H9 (cell line): ENCODE data around the gene AHDC1. TPM values are rescaled to one million over a fixed set of nuclear protein-coding genes. Genes with fewer than 3 reads are reported as not detected.

Experiments used
- DNase-seq: peaks from one replicate; pipeline ENCODE4 v3.0.0-alpha.2; 2017
- H2AFZ ChIP-seq: one replicate; pipeline ENCODE4 v1.6.1; 2013; ENCODE audit warnings: mild to moderate bottlenecking, low read length, control low read depth, moderate library complexity
- H2AK5ac ChIP-seq: 2 replicates; pipeline ENCODE4 v1.6.1; 2013; ENCODE audit warnings: low read length, control low read depth, mixed read lengths; ENCODE audit not compliant: insufficient read length
- H2BK120ac ChIP-seq: one replicate; pipeline ENCODE4 v1.6.1; 2013; ENCODE audit warnings: low read depth, mild to moderate bottlenecking, low read length, control low read depth, inconsistent platforms; ENCODE audit not compliant: poor library complexity, severe bottlenecking
- H2BK12ac ChIP-seq: 2 replicates; pipeline ENCODE4 v1.6.1; 2013; ENCODE audit warnings: low read length, control low read depth, mixed read lengths, low read depth; ENCODE audit not compliant: insufficient read length
- H2BK15ac ChIP-seq: 2 replicates; pipeline ENCODE4 v1.6.1; 2013; ENCODE audit warnings: low read depth, low read length, control low read depth
- H2BK20ac ChIP-seq: one replicate; pipeline ENCODE4 v1.6.1; 2013; ENCODE audit warnings: low read depth, mild to moderate bottlenecking, low read length, control low read depth, inconsistent platforms; ENCODE audit not compliant: poor library complexity, severe bottlenecking
- H2BK5ac ChIP-seq: 2 replicates; pipeline ENCODE4 v1.6.1; 2013; ENCODE audit warnings: low read length, control low read depth, mixed read lengths; ENCODE audit not compliant: insufficient read length
- H3K14ac ChIP-seq: 2 replicates; pipeline ENCODE4 v1.6.1; 2013; ENCODE audit warnings: low read length, control low read depth; ENCODE audit not compliant: insufficient read depth
- H3K18ac ChIP-seq: 2 replicates; pipeline ENCODE4 v1.6.1; 2013; ENCODE audit warnings: low read depth, mild to moderate bottlenecking, mixed read lengths, low read length, control low read depth; ENCODE audit not compliant: insufficient read length
- H3K23ac ChIP-seq: 2 replicates; pipeline ENCODE4 v1.6.1; 2013; ENCODE audit warnings: low read length, control low read depth, mixed read lengths, low read depth; ENCODE audit not compliant: insufficient read length
- H3K23me2 ChIP-seq: 2 replicates; pipeline ENCODE4 v1.6.1; 2013; ENCODE audit warnings: low read depth, mild to moderate bottlenecking, mixed read lengths, low read length, control low read depth; ENCODE audit not compliant: insufficient read length, poor library complexity, severe bottlenecking
- H3K27ac ChIP-seq: 2 replicates; pipeline ENCODE4 v1.5.1; 2013; ENCODE audit warnings: low read length, control low read depth, mixed read lengths, low read depth; ENCODE audit not compliant: insufficient read length
- H3K27me3 ChIP-seq: 2 replicates; pipeline ENCODE4 v1.6.1; 2013; ENCODE audit warnings: low read length, control low read depth, inconsistent platforms; ENCODE audit not compliant: insufficient read depth
- H3K4ac ChIP-seq: 2 replicates; pipeline ENCODE4 v1.6.1; 2013; ENCODE audit warnings: low read depth, mild to moderate bottlenecking, control low read depth, inconsistent platforms, low read length, moderate library complexity
- H3K4me1 ChIP-seq: 2 replicates; pipeline ENCODE4 v1.6.1; 2013; ENCODE audit warnings: low read length, control low read depth, inconsistent platforms; ENCODE audit not compliant: insufficient read depth
- H3K4me2 ChIP-seq: 2 replicates; pipeline ENCODE4 v1.6.1; 2013; ENCODE audit warnings: low read length, control low read depth, mixed read lengths; ENCODE audit not compliant: insufficient read length, insufficient read depth
- H3K56ac ChIP-seq: 2 replicates; pipeline ENCODE4 v1.6.1; 2013; ENCODE audit warnings: low read depth, mild to moderate bottlenecking, mixed read lengths, low read length, control low read depth; ENCODE audit not compliant: insufficient read length
- H3K79me1 ChIP-seq: 2 replicates; pipeline ENCODE4 v1.6.1; 2013; ENCODE audit warnings: low read depth, mild to moderate bottlenecking, moderate library complexity, low read length, control low read depth, inconsistent platforms; ENCODE audit not compliant: insufficient read depth, poor library complexity, severe bottlenecking
- H3K79me2 ChIP-seq: 2 replicates; pipeline ENCODE4 v1.6.1; 2013; ENCODE audit warnings: low read length, control low read depth, inconsistent platforms; ENCODE audit not compliant: insufficient read depth
- H3K9ac ChIP-seq: 2 replicates; pipeline ENCODE4 v1.6.1; 2013; ENCODE audit warnings: low read length, control low read depth, mixed read lengths; ENCODE audit not compliant: insufficient read length; ENCODE audit errors: extremely low read depth
- H3K9me3 ChIP-seq: one replicate; pipeline ENCODE4 v1.6.1; 2013; ENCODE audit warnings: low read depth, low read length, inconsistent platforms; ENCODE audit not compliant: control insufficient read depth
- H3T11ph ChIP-seq: one replicate; pipeline ENCODE4 v1.6.1; 2013; ENCODE audit warnings: mild to moderate bottlenecking, low read length, control low read depth, inconsistent platforms
- H4K20me1 ChIP-seq: one replicate; pipeline ENCODE4 v1.6.1; 2013; ENCODE audit not compliant: control insufficient read depth, insufficient read length, insufficient read depth
- H4K5ac ChIP-seq: 2 replicates; pipeline ENCODE4 v1.6.1; 2013; ENCODE audit warnings: low read depth, mild to moderate bottlenecking, mixed read lengths, low read length, control low read depth; ENCODE audit not compliant: insufficient read length
- H4K8ac ChIP-seq: replicated peaks from 2 replicates; pipeline ENCODE4 v1.6.1; 2013; ENCODE audit warnings: low read length, control low read depth, mixed read lengths, low read depth; ENCODE audit not compliant: insufficient read length
- H4K91ac ChIP-seq: 2 replicates; pipeline ENCODE4 v1.6.1; 2013; ENCODE audit warnings: low read depth, mild to moderate bottlenecking, moderate library complexity, mixed read lengths, low read length, control low read depth; ENCODE audit not compliant: insufficient read length
- H3K27ac Mint-ChIP-seq, 3 experiments: 2 replicates in 2 of 3; 3 replicates in 1 of 3; pipeline ENCODE4 v1.8.0; 2020 to 2021; ENCODE audit warnings: mixed read lengths in 3 of 3, mild to moderate bottlenecking in 1 of 3, moderate library complexity in 1 of 3
- H3K27me3 Mint-ChIP-seq: 2 replicates; pipeline ENCODE4 v1.8.0; 2021; ENCODE audit warnings: low read depth, mild to moderate bottlenecking, moderate library complexity, mixed read lengths
- H3K36me3 Mint-ChIP-seq, 3 experiments: 2 replicates in 2 of 3; 3 replicates in 1 of 3; pipeline ENCODE4 v1.8.0; 2020 to 2021; ENCODE audit warnings: low read depth in 3 of 3, mixed read lengths in 3 of 3; ENCODE audit not compliant: insufficient read depth in 1 of 3
- H3K4me1 Mint-ChIP-seq, 2 experiments: 2 replicates each; pipeline ENCODE4 v1.8.0; 2020; ENCODE audit warnings: mixed read lengths in 2 of 2
- H3K4me3 Mint-ChIP-seq, 2 experiments: 2 replicates in 1 of 2; 3 replicates in 1 of 2; pipeline ENCODE4 v1.8.0; 2020 to 2021; ENCODE audit warnings: mild to moderate bottlenecking in 2 of 2, mixed read lengths in 2 of 2, moderate library complexity in 1 of 2
- H3K9me3 Mint-ChIP-seq, 2 experiments: 2 replicates in 1 of 2; 3 replicates in 1 of 2; pipeline ENCODE4 v1.8.0; 2020; ENCODE audit warnings: mild to moderate bottlenecking in 2 of 2, mixed read lengths in 2 of 2, moderate library complexity in 1 of 2
- WGBS: extraction: QIAGEN DNeasy Blood & Tissue Kit; methylation state at CpG from one replicate; pipeline ENCODE4 v1.1.7; 2013; ENCODE audit warnings: missing lambda C conversion rate, low lambda C conversion rate, mixed read lengths; ENCODE audit not compliant: insufficient read length; ENCODE audit errors: extremely low coverage; 5-methylcytosine and 5-hydroxymethylcytosine counted together
- total RNA-seq: library from RNA; stranded (reverse); gene quantifications from 2 replicates; pipeline ENCODE4 v1.2.1, GENCODE V29; 2021
- TF ChIP-seq, protein P1 (sequence below): fragments of 200-600 bp; sonication (generic); conservative IDR thresholded peaks from 3 replicates; pipeline ENCODE4 v1.8.0; 2021; ENCODE audit warnings: antibody characterized with exemption, mild to moderate bottlenecking

The AHDC1 gene
- total RNA-seq, 1 experiment from 2014 or later = 29.4 TPM

DNA sequence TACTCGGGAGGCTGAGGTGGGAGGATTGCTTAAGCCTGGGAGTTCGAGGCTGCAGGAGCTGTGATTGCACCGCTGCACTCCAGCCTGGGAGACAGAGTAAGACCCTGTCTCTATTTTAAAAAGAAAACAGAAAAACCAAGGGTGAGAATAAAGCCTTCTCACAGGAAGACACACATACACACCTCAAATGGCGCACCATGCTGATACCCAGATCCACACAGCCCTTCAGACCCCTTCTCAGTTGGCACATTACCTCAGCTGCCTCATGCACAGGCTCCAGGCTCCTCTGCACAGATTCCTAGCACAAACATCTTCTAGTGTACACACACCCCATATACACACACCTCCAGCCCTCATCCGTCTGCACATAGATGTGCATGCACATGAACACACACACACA, 23.1 kb upstream of the AHDC1 start:
- Histone ChIP-seq H2BK15ac (no peak overlapping the region), H2AK5ac (no peak overlapping the region), H4K8ac (no peak overlapping the region), H4K5ac (no peak overlapping the region), H3K9ac (no peak overlapping the region), H3K14ac (no peak overlapping the region), H3K27me3 (no peaks in the 10 kb centered on the region), H3K56ac (no peak overlapping the region), H3K18ac (no peak overlapping the region), H3K4ac (no peak overlapping the region), H3K4me2 (no peak overlapping the region), H3K23me2 (no peaks in the 10 kb centered on the region), H4K20me1 (no peaks in the 10 kb centered on the region), H3T11ph (no peak overlapping the region), H3K23ac (no peak overlapping the region), H2BK120ac (no peak overlapping the region), H3K79me1 (no peaks in the 10 kb centered on the region), H2BK12ac (no peak overlapping the region), H3K79me2 (no peaks in the 10 kb centered on the region), H4K91ac (no peak overlapping the region), H2BK5ac (no peak overlapping the region), H3K27ac (no peak overlapping the region), H3K9me3 (no peaks in the 10 kb centered on the region), H2BK20ac (no peak overlapping the region), H2AFZ (no peak overlapping the region), H3K4me1 (peaks cover 11% of the 10 kb centered on the region; the same call in 1 of the 2 replicates)
- Mint-ChIP-seq H3K9me3 (no peaks in the 10 kb centered on the region; a peak in 1 of 5 replicates), H3K36me3 (no peaks in the 10 kb centered on the region; a peak in 1 of 7 replicates), H3K4me1 (peaks cover 34 to 42% of the 10 kb centered on the region in 2 experiments), H3K27me3 (no peaks in the 10 kb centered on the region), H3K4me3 (no peak overlapping the region), H3K27ac (no peak overlapping the region)
- no CpG with 5 or more reads among the region's 5 CpGs for WGBS
- no peak for DNase-seq
- TF ChIP-seq, protein P1, sequence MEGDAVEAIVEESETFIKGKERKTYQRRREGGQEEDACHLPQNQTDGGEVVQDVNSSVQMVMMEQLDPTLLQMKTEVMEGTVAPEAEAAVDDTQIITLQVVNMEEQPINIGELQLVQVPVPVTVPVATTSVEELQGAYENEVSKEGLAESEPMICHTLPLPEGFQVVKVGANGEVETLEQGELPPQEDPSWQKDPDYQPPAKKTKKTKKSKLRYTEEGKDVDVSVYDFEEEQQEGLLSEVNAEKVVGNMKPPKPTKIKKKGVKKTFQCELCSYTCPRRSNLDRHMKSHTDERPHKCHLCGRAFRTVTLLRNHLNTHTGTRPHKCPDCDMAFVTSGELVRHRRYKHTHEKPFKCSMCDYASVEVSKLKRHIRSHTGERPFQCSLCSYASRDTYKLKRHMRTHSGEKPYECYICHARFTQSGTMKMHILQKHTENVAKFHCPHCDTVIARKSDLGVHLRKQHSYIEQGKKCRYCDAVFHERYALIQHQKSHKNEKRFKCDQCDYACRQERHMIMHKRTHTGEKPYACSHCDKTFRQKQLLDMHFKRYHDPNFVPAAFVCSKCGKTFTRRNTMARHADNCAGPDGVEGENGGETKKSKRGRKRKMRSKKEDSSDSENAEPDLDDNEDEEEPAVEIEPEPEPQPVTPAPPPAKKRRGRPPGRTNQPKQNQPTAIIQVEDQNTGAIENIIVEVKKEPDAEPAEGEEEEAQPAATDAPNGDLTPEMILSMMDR = no peak
